Measurements from ENCODE around the gene RFLNA. TPM values are rescaled to one million over a fixed set of nuclear protein-coding genes. Genes with fewer than 3 reads are reported as not detected.
A peak's percentile ranks its signal among the peaks of the same experiment; 100 is the strongest.

RFLNA gene
- polyA plus RNA-seq, 1 donor from 2014 or later: 9.6 TPM

- Histone ChIP-seq H3K36me3 (ENCODE audit: insufficient read depth, low read length) (peaks cover 8% of the 10 kb centered on the region), H3K27me3 (ENCODE audit: insufficient read depth, low read depth, low read length) (no peaks in the 10 kb centered on the region), H3K4me2 (ENCODE audit: low read length) (no peak overlapping the region), H3K27ac (ENCODE audit: low read length) (no peak overlapping the region), H4K20me1 (ENCODE audit: insufficient read depth) (no peaks in the 10 kb centered on the region), H3K4me3 (ENCODE audit: low read length) (no peak overlapping the region), H3K9me3 (ENCODE audit: low read length) (no peaks in the 10 kb centered on the region), H3K9ac (ENCODE audit: low read length) (no peak overlapping the region), H3F3A (ENCODE audit: insufficient read depth, low read length, poor library complexity, severe bottlenecking) (no peaks in the 10 kb centered on the region), H3K79me2 (replicated peaks; ENCODE audit: insufficient read depth, low read length) (no peaks in the 10 kb centered on the region), H3K9me2 (ENCODE audit: insufficient read depth, low read length) (no peaks in the 10 kb centered on the region), H2AFZ (ENCODE audit: low read depth, low read length) (no peak overlapping the region)
- TF ChIP-seq RAD21 (conservative IDR thresholded peaks at IDR 0.05) (peak; percentile 56), EZH2 (IDR thresholded peaks at IDR 0.05; ENCODE audit: borderline replicate concordance, insufficient read depth, low read length, poor library complexity, severe bottlenecking) (no peak), TAF1 (IDR thresholded peaks at IDR 0.05; ENCODE audit: low read depth) (no peak), MXI1 (conservative IDR thresholded peaks at IDR 0.05; ENCODE audit: poor library complexity, severe bottlenecking) (no peak), SMC3 (conservative IDR thresholded peaks at IDR 0.05; ENCODE audit: poor library complexity) (peak; percentile 70), EP300 (conservative IDR thresholded peaks at IDR 0.05; ENCODE audit: poor library complexity, severe bottlenecking) (no peak), POLR2AphosphoS5 (IDR thresholded peaks at IDR 0.05) (no peak)
- TF ChIP-seq, protein P1, sequence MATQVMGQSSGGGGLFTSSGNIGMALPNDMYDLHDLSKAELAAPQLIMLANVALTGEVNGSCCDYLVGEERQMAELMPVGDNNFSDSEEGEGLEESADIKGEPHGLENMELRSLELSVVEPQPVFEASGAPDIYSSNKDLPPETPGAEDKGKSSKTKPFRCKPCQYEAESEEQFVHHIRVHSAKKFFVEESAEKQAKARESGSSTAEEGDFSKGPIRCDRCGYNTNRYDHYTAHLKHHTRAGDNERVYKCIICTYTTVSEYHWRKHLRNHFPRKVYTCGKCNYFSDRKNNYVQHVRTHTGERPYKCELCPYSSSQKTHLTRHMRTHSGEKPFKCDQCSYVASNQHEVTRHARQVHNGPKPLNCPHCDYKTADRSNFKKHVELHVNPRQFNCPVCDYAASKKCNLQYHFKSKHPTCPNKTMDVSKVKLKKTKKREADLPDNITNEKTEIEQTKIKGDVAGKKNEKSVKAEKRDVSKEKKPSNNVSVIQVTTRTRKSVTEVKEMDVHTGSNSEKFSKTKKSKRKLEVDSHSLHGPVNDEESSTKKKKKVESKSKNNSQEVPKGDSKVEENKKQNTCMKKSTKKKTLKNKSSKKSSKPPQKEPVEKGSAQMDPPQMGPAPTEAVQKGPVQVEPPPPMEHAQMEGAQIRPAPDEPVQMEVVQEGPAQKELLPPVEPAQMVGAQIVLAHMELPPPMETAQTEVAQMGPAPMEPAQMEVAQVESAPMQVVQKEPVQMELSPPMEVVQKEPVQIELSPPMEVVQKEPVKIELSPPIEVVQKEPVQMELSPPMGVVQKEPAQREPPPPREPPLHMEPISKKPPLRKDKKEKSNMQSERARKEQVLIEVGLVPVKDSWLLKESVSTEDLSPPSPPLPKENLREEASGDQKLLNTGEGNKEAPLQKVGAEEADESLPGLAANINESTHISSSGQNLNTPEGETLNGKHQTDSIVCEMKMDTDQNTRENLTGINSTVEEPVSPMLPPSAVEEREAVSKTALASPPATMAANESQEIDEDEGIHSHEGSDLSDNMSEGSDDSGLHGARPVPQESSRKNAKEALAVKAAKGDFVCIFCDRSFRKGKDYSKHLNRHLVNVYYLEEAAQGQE (IDR thresholded peaks at IDR 0.05; ENCODE audit: borderline replicate concordance): no peak
- TF ChIP-seq, protein P2, sequence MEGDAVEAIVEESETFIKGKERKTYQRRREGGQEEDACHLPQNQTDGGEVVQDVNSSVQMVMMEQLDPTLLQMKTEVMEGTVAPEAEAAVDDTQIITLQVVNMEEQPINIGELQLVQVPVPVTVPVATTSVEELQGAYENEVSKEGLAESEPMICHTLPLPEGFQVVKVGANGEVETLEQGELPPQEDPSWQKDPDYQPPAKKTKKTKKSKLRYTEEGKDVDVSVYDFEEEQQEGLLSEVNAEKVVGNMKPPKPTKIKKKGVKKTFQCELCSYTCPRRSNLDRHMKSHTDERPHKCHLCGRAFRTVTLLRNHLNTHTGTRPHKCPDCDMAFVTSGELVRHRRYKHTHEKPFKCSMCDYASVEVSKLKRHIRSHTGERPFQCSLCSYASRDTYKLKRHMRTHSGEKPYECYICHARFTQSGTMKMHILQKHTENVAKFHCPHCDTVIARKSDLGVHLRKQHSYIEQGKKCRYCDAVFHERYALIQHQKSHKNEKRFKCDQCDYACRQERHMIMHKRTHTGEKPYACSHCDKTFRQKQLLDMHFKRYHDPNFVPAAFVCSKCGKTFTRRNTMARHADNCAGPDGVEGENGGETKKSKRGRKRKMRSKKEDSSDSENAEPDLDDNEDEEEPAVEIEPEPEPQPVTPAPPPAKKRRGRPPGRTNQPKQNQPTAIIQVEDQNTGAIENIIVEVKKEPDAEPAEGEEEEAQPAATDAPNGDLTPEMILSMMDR (IDR thresholded peaks at IDR 0.05; ENCODE audit: poor library complexity, severe bottlenecking): peak; percentile 51
These were observed 53.1 kb downstream of the RFLNA start for GRCh38 chr12:124347805-124348658.

GRCh38 chr12:124348659-124349380, 53.9 kb downstream of the RFLNA start:
- Histone ChIP-seq H3K36me3 (ENCODE audit: insufficient read depth, low read length) (peaks cover 8% of the 10 kb centered on the region), H3K27me3 (ENCODE audit: insufficient read depth, low read depth, low read length) (no peaks in the 10 kb centered on the region), H3K27ac (ENCODE audit: low read length) (no peak overlapping the region), H3K4me2 (ENCODE audit: low read length) (no peak overlapping the region), H2AFZ (ENCODE audit: low read depth, low read length) (no peak overlapping the region), H3K79me2 (replicated peaks; ENCODE audit: insufficient read depth, low read length) (no peaks in the 10 kb centered on the region), H3K4me3 (ENCODE audit: low read length) (no peak overlapping the region), H3F3A (ENCODE audit: insufficient read depth, low read length, poor library complexity, severe bottlenecking) (no peaks in the 10 kb centered on the region), H3K9me2 (ENCODE audit: insufficient read depth, low read length) (no peaks in the 10 kb centered on the region), H3K9me3 (ENCODE audit: low read length) (no peaks in the 10 kb centered on the region), H3K9ac (ENCODE audit: low read length) (no peak overlapping the region), H4K20me1 (ENCODE audit: insufficient read depth) (no peaks in the 10 kb centered on the region)
- TF ChIP-seq POLR2AphosphoS5 (IDR thresholded peaks at IDR 0.05) (no peak), MXI1 (conservative IDR thresholded peaks at IDR 0.05; ENCODE audit: poor library complexity, severe bottlenecking) (no peak), SMC3 (conservative IDR thresholded peaks at IDR 0.05; ENCODE audit: poor library complexity) (no peak), EZH2 (IDR thresholded peaks at IDR 0.05; ENCODE audit: borderline replicate concordance, insufficient read depth, low read length, poor library complexity, severe bottlenecking) (no peak), TAF1 (IDR thresholded peaks at IDR 0.05; ENCODE audit: low read depth) (no peak), RAD21 (conservative IDR thresholded peaks at IDR 0.05) (no peak), EP300 (conservative IDR thresholded peaks at IDR 0.05; ENCODE audit: poor library complexity, severe bottlenecking) (no peak)
- TF ChIP-seq, protein P1 (IDR thresholded peaks at IDR 0.05; ENCODE audit: borderline replicate concordance): no peak
- TF ChIP-seq, protein P2 (IDR thresholded peaks at IDR 0.05; ENCODE audit: poor library complexity, severe bottlenecking): no peak
